GM23248 (cell line): Measurements from ENCODE around the gene FAM168B.

Source experiments
- EZH2 ChIP-seq: fragments of 200-600 bp; sonication (generic); IDR thresholded peaks from 2 replicates; pipeline ENCODE4 v1.6.1; 2018; ENCODE audit warnings: antibody characterized with exemption, mild to moderate bottlenecking; ENCODE audit not compliant: insufficient read depth, poor library complexity, severe bottlenecking
- EZH2phosphoT487 ChIP-seq: fragments of 200-600 bp; sonication (generic); IDR thresholded peaks from 2 replicates; pipeline ENCODE4 v1.6.1; 2018; ENCODE audit warnings: antibody characterized with exemption, moderate library complexity, mild to moderate bottlenecking, low read depth; ENCODE audit not compliant: insufficient read depth

GRCh38 chr2:131009713-131010475 lies 83.4 kb downstream of the FAM168B start:
- no peak for TF ChIP-seq EZH2
- no peak for TF ChIP-seq EZH2phosphoT487
